GM12873 (cell line): ENCODE data around the gene EXOSC1.

Source experiments
- CTCF ChIP-seq: IDR thresholded peaks from 2 replicates; pipeline ENCODE4 v1.5.1; 2012; ENCODE audit warnings: low read depth, mild to moderate bottlenecking, moderate library complexity, low read length, control low read depth; ENCODE audit not compliant: insufficient read depth; ENCODE audit errors: missing control alignments

The EXOSC1 gene

GRCh38 chr10:97426776-97427570, 18.8 kb downstream of the EXOSC1 start:
- no peak for TF ChIP-seq CTCF

GRCh38 chr10:97425964-97426775, 19.6 kb downstream of the EXOSC1 start, which contains the start of gene PGAM1:
PGAM1 (plus strand) TSS chr10:97426191; CDS start chr10:97426308, 117 bp downstream.
- peak; percentile 81 for TF ChIP-seq CTCF

- TF ChIP-seq CTCF = no peak
Observed at GRCh38 chr10:97416565-97416964, 29.2 kb downstream of the EXOSC1 start.

GRCh38 chr10:97412891-97413304, 32.9 kb downstream of the EXOSC1 start:
- no peak for TF ChIP-seq CTCF

- no peak for TF ChIP-seq CTCF
Observed at GRCh38 chr10:97411406-97411805, 34.4 kb downstream of the EXOSC1 start.

- no peak for TF ChIP-seq CTCF
Observed at GRCh38 chr10:97408496-97408992, 37.3 kb downstream of the EXOSC1 start.

GRCh38 chr10:97407952-97408248, 37.9 kb downstream of the EXOSC1 start:
- TF ChIP-seq CTCF = no peak
